Neutrophil (primary cell): Measurements from ENCODE around the gene TBC1D8.

Experiments
- H3K27ac ChIP-seq: fragments of 200-600 bp; sonication (generic); 2 replicates; pipeline ENCODE4 v1.5.1; 2016; ENCODE audit warnings: mild to moderate bottlenecking, moderate library complexity
- H3K27me3 ChIP-seq: fragments of 200-600 bp; sonication (generic); 2 replicates; pipeline ENCODE4 v1.6.0; 2016; ENCODE audit warnings: mild to moderate bottlenecking
- H3K36me3 ChIP-seq: fragments of 200-600 bp; sonication (generic); 2 replicates; pipeline ENCODE4 v1.5.1; 2017
- H3K4me1 ChIP-seq, 2 experiments: fragments of 200-600 bp in 1 of 2; sonication (generic) in 1 of 2; 1 replicate in 1 of 2; 2 replicates in 1 of 2; pipeline versions ENCODE4 v1.5.1 to v1.6.1; 2013 to 2016; ENCODE audit warnings: low read depth in 1 of 2, low read length in 1 of 2, mild to moderate bottlenecking in 1 of 2, moderate library complexity in 1 of 2; ENCODE audit not compliant: control insufficient read depth in 1 of 2, insufficient read depth in 1 of 2
- H3K4me3 ChIP-seq, 2 experiments: fragments of 200-600 bp in 1 of 2; sonication (generic) in 1 of 2; 1 replicate in 1 of 2; 2 replicates in 1 of 2; pipeline ENCODE4 v1.5.1; 2013 to 2016; ENCODE audit warnings: low read depth in 1 of 2, low read length in 1 of 2, mild to moderate bottlenecking in 1 of 2, moderate library complexity in 1 of 2
- H3K9me3 ChIP-seq: fragments of 200-600 bp; sonication (generic); 2 replicates; pipeline ENCODE4 v1.5.1; 2016
- CTCF ChIP-seq: fragments of 200-600 bp; sonication (generic); IDR thresholded peaks from 2 replicates; pipeline ENCODE4 v1.5.1; 2016; ENCODE audit warnings: antibody characterized with exemption

The TBC1D8 gene

GRCh38 chr2:100990166-100990565, 161.0 kb downstream of the TBC1D8 start:
- Histone ChIP-seq H3K9me3 (no peaks in the 10 kb centered on the region), H3K4me1 (no peaks in the 10 kb centered on the region), H3K4me3 (no peak overlapping the region), H3K36me3 (no peaks in the 10 kb centered on the region), H3K27ac (no peak overlapping the region), H3K27me3 (no peaks in the 10 kb centered on the region)
- TF ChIP-seq CTCF = no peak

- TF ChIP-seq CTCF = no peak
Observed at GRCh38 chr2:100989666-100990065, 161.5 kb downstream of the TBC1D8 start.

GRCh38 chr2:100988630-100989417, 162.4 kb downstream of the TBC1D8 start:
- Histone ChIP-seq H3K4me3 (no peak overlapping the region), H3K4me1 (no peaks in the 10 kb centered on the region), H3K27ac (no peak overlapping the region), H3K9me3 (no peaks in the 10 kb centered on the region), H3K27me3 (no peaks in the 10 kb centered on the region), H3K36me3 (no peaks in the 10 kb centered on the region)
- no peak for TF ChIP-seq CTCF

More at GRCh38 chr2:100989666-100990065, 161.5 kb downstream of the TBC1D8 start:
- no peaks in the 10 kb centered on the region for H3K4me1 ChIP-seq
- no peaks in the 10 kb centered on the region for H3K9me3 ChIP-seq
- no peaks in the 10 kb centered on the region for H3K36me3 ChIP-seq
- H3K27ac ChIP-seq = no peak overlapping the region
- H3K4me3 ChIP-seq = no peak overlapping the region
- H3K27me3 ChIP-seq = no peaks in the 10 kb centered on the region

- H3K36me3 ChIP-seq = no peaks in the 10 kb centered on the region
- no peaks in the 10 kb centered on the region for H3K4me1 ChIP-seq
- no peaks in the 10 kb centered on the region for H3K9me3 ChIP-seq
- H3K27ac ChIP-seq = no peak overlapping the region
- no peak for TF ChIP-seq CTCF
- no peaks in the 10 kb centered on the region for H3K27me3 ChIP-seq
- no peak overlapping the region for H3K4me3 ChIP-seq
Observed at GRCh38 chr2:100987974-100988373, 163.2 kb downstream of the TBC1D8 start.

GRCh38 chr2:100987536-100987935, 163.6 kb downstream of the TBC1D8 start:
- Histone ChIP-seq H3K4me3 (no peak overlapping the region), H3K27me3 (no peaks in the 10 kb centered on the region), H3K36me3 (no peaks in the 10 kb centered on the region), H3K27ac (no peak overlapping the region), H3K4me1 (no peaks in the 10 kb centered on the region), H3K9me3 (no peaks in the 10 kb centered on the region)
- no peak for TF ChIP-seq CTCF
